Suprapubic skin (tissue), 4 donors: ENCODE measurements around the gene AGAP1. TPM values are rescaled to one million over a fixed set of nuclear protein-coding genes. Genes with fewer than 3 reads are reported as not detected.

ENCODE experiments used
- DNase-seq, 2 donors: peaks; one replicate each; pipeline ENCODE4 v3.0.0-alpha.2; 2019; ENCODE audit warnings: low spot score in 2 of 2
- H3K27ac ChIP-seq: fragments of 200-600 bp; sonication (generic); one replicate; pipeline ENCODE4 v1.5.1; 2019
- H3K27me3 ChIP-seq: fragments of 200-600 bp; sonication (generic); one replicate; pipeline ENCODE4 v1.5.1; 2019
- H3K36me3 ChIP-seq: fragments of 200-600 bp; sonication (generic); one replicate; pipeline ENCODE4 v1.5.1; 2019
- H3K4me1 ChIP-seq: fragments of 200-600 bp; sonication (generic); one replicate; pipeline ENCODE4 v1.5.1; 2019
- H3K4me3 ChIP-seq: fragments of 200-600 bp; sonication (generic); one replicate; pipeline ENCODE4 v1.5.1; 2019; ENCODE audit warnings: mild to moderate bottlenecking
- H3K9me3 ChIP-seq: fragments of 200-600 bp; sonication (generic); one replicate; pipeline ENCODE4 v1.5.1; 2019
- EP300 ChIP-seq: sonication (generic); formaldehyde crosslinking; IDR thresholded peaks from one replicate; pipeline ENCODE4 v1.6.1; 2017; ENCODE audit warnings: antibody characterized with exemption
- POLR2A ChIP-seq, 2 donors: fragments of 450-650 bp; IDR thresholded peaks; one replicate each; pipeline ENCODE4 v1.6.1; 2017; ENCODE audit warnings: antibody characterized with exemption in 2 of 2, mild to moderate bottlenecking in 2 of 2, moderate library complexity in 2 of 2
- POLR2AphosphoS5 ChIP-seq, 3 donors: sonication (generic); formaldehyde crosslinking; IDR thresholded peaks; one replicate each; pipeline ENCODE4 v1.6.1; 2017; ENCODE audit warnings: antibody characterized with exemption in 3 of 3
- WGBS: methylation state at CpG from one replicate; pipeline ENCODE4 v1.1.5; 2018; 5-methylcytosine and 5-hydroxymethylcytosine counted together
- total RNA-seq, 4 donors: library from RNA; depleted of rRNA; stranded (reverse); fragments of >200 nt; gene quantifications; one replicate each; pipeline ENCODE4 v1.1.0, GENCODE V29; 2016
- TF ChIP-seq, protein P1 (sequence below), 2 donors: fragments of 200-600 bp in 1 of 2; fragments of 450-650 bp in 1 of 2; sonication (generic) in 1 of 2; IDR thresholded peaks; one replicate each; pipeline ENCODE4 v1.5.1; 2016 to 2019; ENCODE audit warnings: antibody characterized with exemption in 2 of 2, mild to moderate bottlenecking in 1 of 2, moderate library complexity in 1 of 2

The AGAP1 gene
- total RNA-seq, 4 donors from 2014 or later = 14.1 to 30.7 (median 19.4) TPM

DNA sequence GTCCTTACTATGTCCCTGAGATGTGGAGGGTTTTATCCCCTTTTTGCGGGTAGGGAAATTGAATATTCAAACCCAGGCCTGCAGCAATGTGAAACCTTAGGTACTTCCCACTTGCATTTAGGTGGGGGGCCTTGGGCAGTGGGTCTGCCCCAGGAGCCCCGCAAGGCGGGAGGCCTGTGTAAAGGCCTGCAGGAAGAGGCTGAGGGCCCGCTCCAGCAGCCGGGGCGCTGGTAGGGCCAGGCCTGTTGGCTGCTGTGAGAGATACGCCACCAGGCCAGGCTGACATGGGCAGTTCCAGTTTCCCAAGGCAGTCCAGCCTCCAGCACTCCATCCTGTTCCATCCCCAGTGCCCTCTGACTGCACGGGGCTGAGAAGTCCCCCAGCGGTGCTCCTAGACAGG lies 610.1 kb downstream of the AGAP1 start:
- Histone ChIP-seq H3K27me3 (no peaks in the 10 kb centered on the region), H3K36me3 (peaks cover 3% of the 10 kb centered on the region), H3K9me3 (no peaks in the 10 kb centered on the region), H3K4me1 (peaks cover 7% of the 10 kb centered on the region), H3K27ac (no peak overlapping the region), H3K4me3 (no peak overlapping the region)
- no peak for DNase-seq
- 94% methylated on average over 5 of the region's 9 CpGs for WGBS
- no peak for TF ChIP-seq POLR2A (IDR thresholded peaks at IDR 0.05)
- TF ChIP-seq EP300 = no peak
- no peak for TF ChIP-seq POLR2AphosphoS5 (IDR thresholded peaks at IDR 0.05)
- TF ChIP-seq, protein P1, sequence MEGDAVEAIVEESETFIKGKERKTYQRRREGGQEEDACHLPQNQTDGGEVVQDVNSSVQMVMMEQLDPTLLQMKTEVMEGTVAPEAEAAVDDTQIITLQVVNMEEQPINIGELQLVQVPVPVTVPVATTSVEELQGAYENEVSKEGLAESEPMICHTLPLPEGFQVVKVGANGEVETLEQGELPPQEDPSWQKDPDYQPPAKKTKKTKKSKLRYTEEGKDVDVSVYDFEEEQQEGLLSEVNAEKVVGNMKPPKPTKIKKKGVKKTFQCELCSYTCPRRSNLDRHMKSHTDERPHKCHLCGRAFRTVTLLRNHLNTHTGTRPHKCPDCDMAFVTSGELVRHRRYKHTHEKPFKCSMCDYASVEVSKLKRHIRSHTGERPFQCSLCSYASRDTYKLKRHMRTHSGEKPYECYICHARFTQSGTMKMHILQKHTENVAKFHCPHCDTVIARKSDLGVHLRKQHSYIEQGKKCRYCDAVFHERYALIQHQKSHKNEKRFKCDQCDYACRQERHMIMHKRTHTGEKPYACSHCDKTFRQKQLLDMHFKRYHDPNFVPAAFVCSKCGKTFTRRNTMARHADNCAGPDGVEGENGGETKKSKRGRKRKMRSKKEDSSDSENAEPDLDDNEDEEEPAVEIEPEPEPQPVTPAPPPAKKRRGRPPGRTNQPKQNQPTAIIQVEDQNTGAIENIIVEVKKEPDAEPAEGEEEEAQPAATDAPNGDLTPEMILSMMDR (IDR thresholded peaks at IDR 0.05) = no peak

DNA sequence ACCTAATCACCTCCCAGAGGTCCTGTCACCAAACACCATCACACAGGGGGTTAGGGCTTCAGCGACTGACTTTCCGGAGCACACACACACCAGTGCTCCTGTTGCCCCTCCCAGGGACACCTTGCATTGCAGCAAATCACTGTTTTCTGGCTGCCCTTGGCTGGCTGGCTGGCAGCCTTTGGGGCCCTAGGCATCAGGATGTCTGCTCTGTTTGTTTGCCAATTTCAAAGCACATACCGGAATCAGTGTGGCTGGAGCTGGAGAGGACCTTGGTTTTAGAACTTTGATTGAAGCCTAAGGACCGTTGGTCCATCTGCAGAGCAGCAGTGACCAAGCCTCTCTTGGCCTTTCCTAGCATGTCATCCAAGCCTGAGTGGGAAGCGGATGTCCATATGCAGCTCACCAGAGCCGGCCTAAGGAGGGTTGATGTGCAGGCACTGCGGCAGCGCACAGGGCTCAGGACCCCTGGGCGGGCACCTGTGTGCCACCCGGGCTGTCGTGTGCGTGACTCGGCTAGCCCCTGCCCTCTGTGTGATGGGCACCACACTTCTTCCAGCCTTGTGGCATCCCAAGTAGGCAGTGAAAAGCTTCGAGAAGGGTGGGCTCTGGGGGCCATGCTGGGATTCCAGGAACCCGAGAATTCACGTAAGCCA lies 612.2 kb downstream of the AGAP1 start:
- WGBS = 88% methylated on average over 7 of the region's 16 CpGs
- DNase-seq = no peak
- no peaks in the 10 kb centered on the region for H3K27me3 ChIP-seq
- H3K27ac ChIP-seq = no peak overlapping the region
- peaks cover 3% of the 10 kb centered on the region for H3K36me3 ChIP-seq
- H3K4me3 ChIP-seq = no peak overlapping the region
- TF ChIP-seq EP300 (no peak), POLR2A (IDR thresholded peaks at IDR 0.05) (no peak), POLR2AphosphoS5 (IDR thresholded peaks at IDR 0.05) (no peak)
- TF ChIP-seq, protein P1 (IDR thresholded peaks at IDR 0.05) = no peak
- no peaks in the 10 kb centered on the region for H3K9me3 ChIP-seq
- H3K4me1 ChIP-seq = peaks cover 7% of the 10 kb centered on the region

DNA sequence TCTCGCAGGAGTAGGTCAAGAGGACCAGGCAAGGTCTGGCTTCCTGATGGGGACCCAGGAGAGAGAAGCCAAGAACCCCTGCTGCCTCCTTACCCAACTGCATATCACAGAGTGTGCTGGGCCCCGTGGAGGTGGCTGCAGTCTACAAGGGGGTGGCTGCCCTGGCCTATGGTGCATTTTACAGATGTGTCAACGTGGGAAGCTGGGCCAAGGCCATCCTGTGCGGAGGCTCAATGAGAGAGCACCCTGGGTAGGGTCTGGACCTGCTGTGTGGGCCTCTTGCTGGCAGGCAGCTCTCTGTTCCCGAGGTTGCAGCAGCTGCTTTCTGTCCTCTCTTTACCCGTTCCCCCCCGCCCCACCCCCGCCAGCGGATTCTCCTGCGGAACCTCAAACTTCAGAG lies 612.9 kb downstream of the AGAP1 start:
- peaks cover 7% of the 10 kb centered on the region for H3K4me1 ChIP-seq

DNA sequence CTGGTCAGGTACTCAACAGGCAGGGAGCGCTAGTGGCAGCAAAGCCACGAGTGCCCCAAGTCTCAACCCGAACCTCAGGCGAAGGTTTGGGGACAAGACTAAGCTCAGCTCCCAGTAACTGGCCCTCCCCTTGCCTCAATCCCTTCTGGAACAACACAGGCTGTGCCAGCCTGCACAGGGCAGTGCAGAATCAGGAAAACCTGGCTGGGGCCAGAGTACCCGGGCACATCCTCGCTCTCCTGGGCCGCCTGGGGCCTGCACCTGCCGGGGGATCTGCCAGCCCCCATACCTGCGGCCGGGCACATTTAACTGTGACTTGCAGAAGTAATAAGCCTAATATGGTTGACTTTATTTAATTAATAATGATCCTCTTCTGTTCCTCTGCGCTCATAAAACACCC lies 613.7 kb downstream of the AGAP1 start:
- peaks cover 7% of the 10 kb centered on the region for H3K4me1 ChIP-seq
- H3K4me3 ChIP-seq = no peak overlapping the region
- WGBS = 83% methylated on average over 7 of the region's 11 CpGs
- TF ChIP-seq POLR2A (IDR thresholded peaks at IDR 0.05) (no peak), POLR2AphosphoS5 (IDR thresholded peaks at IDR 0.05) (no peak), EP300 (no peak)
- TF ChIP-seq, protein P1 (IDR thresholded peaks at IDR 0.05) = no peak
- no peaks in the 10 kb centered on the region for H3K36me3 ChIP-seq
- no peaks in the 10 kb centered on the region for H3K27me3 ChIP-seq
- DNase-seq = no peak
- H3K9me3 ChIP-seq = no peaks in the 10 kb centered on the region
- no peak overlapping the region for H3K27ac ChIP-seq

More for the DNA sequence above, 612.9 kb downstream of the AGAP1 start:
- H3K27ac ChIP-seq = no peak overlapping the region
- TF ChIP-seq POLR2A (IDR thresholded peaks at IDR 0.05) (no peak), EP300 (no peak), POLR2AphosphoS5 (IDR thresholded peaks at IDR 0.05) (no peak)
- TF ChIP-seq, protein P1 (IDR thresholded peaks at IDR 0.05) = no peak
- WGBS = no CpG with 5 or more reads among the region's 10 CpGs
- no peaks in the 10 kb centered on the region for H3K9me3 ChIP-seq
- H3K36me3 ChIP-seq = no peaks in the 10 kb centered on the region
- no peak for DNase-seq
- H3K27me3 ChIP-seq = no peaks in the 10 kb centered on the region
- no peak overlapping the region for H3K4me3 ChIP-seq

DNA sequence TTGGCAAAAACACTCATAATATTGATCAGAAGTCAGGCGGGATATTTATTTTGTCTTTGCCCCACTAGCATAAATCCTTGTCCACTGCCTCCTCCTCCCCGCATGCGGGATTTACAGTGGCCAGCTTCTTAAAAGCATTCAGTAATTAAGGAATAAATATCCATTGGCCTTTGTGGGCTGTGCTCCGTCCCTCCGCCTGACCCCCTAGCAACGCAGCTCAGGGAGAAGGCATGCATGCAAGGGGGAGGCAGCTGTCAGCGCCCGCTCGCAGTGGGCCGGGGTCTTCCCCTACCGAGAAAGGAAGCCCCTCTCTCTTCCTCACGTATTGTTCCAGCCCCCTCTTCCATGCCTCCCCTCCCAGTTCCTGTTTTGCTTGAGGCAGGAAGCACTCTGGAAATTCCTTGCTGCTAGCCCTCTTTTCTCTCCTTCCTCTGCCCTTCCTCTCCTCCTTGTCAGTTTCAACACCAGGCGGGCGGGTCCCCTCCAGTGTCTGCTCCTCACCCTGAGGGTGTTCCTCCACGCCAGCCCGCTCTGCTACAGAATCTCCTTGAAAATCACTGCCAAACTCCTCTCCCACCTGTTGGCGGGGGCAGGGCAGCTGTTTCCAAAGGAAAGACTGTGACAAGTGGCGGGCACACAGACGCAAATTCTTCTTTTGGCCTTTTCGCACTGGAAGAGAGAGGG lies 614.2 kb downstream of the AGAP1 start:
- WGBS = 53% methylated on average over 20 of the region's 20 CpGs
- no peaks in the 10 kb centered on the region for H3K9me3 ChIP-seq
- no peak for TF ChIP-seq EP300
- TF ChIP-seq POLR2AphosphoS5 (IDR thresholded peaks at IDR 0.05) = no peak
- no peak for TF ChIP-seq POLR2A (IDR thresholded peaks at IDR 0.05)
- TF ChIP-seq, protein P1 (IDR thresholded peaks at IDR 0.05) = no peak

More for the DNA sequence above, 614.2 kb downstream of the AGAP1 start:
- H3K27me3 ChIP-seq = no peaks in the 10 kb centered on the region
- H3K36me3 ChIP-seq = no peaks in the 10 kb centered on the region
- no peak for DNase-seq
- no peak overlapping the region for H3K4me3 ChIP-seq
- no peak overlapping the region for H3K27ac ChIP-seq
- peaks cover 7% of the 10 kb centered on the region for H3K4me1 ChIP-seq
